Peyer's patch (tissue), 4 donors: ENCODE measurements around the gene COLEC12. TPM values are rescaled to one million over a fixed set of nuclear protein-coding genes. Genes with fewer than 3 reads are reported as not detected.

Experiments used
- DNase-seq, 3 donors: peaks; one replicate each; pipeline ENCODE4 v3.0.0-alpha.2; 2017 to 2019
- H3K27ac ChIP-seq, 4 donors: fragments of 200-600 bp; sonication (generic); one replicate each; pipeline ENCODE4 v1.5.1; 2016 to 2019
- H3K27me3 ChIP-seq, 2 donors: fragments of 200-600 bp; sonication (generic); one replicate each; pipeline ENCODE4 v1.5.1; 2019
- H3K36me3 ChIP-seq, 3 donors: fragments of 200-600 bp; sonication (generic); one replicate each; pipeline ENCODE4 v1.5.1; 2016 to 2019
- H3K4me1 ChIP-seq, 4 donors: fragments of 200-600 bp; sonication (generic); one replicate each; pipeline ENCODE4 v1.5.1; 2016 to 2019
- H3K4me3 ChIP-seq, 4 donors: fragments of 200-600 bp; sonication (generic); 1 replicate in 3 of 4; 2 replicates in 1 of 4; pipeline ENCODE4 v1.5.1; 2016 to 2019; ENCODE audit warnings: mild to moderate bottlenecking in 1 of 4
- H3K9me3 ChIP-seq, 4 donors: fragments of 200-600 bp; sonication (generic); one replicate each; pipeline ENCODE4 v1.5.1; 2016 to 2019; ENCODE audit warnings: mild to moderate bottlenecking in 1 of 4
- CTCF ChIP-seq, 6 experiments: fragments of 450-650 bp in 4 of 6; fragments of 200-600 bp in 2 of 6; sonication (generic) in 1 of 6; IDR thresholded peaks; one replicate each; pipeline ENCODE4 v1.5.1; 2017 to 2019; ENCODE audit warnings: antibody characterized with exemption in 6 of 6, mild to moderate bottlenecking in 3 of 6, moderate library complexity in 1 of 6
- POLR2A ChIP-seq, 2 donors: fragments of 450-650 bp; IDR thresholded peaks; one replicate each; pipeline ENCODE4 v1.5.1; 2017; ENCODE audit warnings: antibody characterized with exemption in 2 of 2, mild to moderate bottlenecking in 2 of 2, moderate library complexity in 2 of 2
- total RNA-seq, 4 donors: library from RNA; depleted of rRNA; stranded (reverse); fragments of >200 nt; gene quantifications; one replicate each; pipeline ENCODE4 v1.1.0, GENCODE V29; 2016

The COLEC12 gene
- total RNA-seq, 4 donors from 2014 or later: 0.88 to 7.6 (median 3.8) TPM

- no peaks in the 10 kb centered on the region for H3K36me3 ChIP-seq
- no peak for DNase-seq
- H3K27me3 ChIP-seq: no peaks in the 10 kb centered on the region
- TF ChIP-seq POLR2A (IDR thresholded peaks at IDR 0.05) (no peak), CTCF (IDR thresholded peaks at IDR 0.05) (no peak)
- H3K9me3 ChIP-seq: no peaks in the 10 kb centered on the region
- no peak overlapping the region for H3K27ac ChIP-seq
- H3K4me1 ChIP-seq: peaks cover 0 to 15% (median 0%) of the 10 kb centered on the region in 4 donors
- H3K4me3 ChIP-seq: no peak overlapping the region
Observed at GRCh38 chr18:326846-327245, 173.7 kb downstream of the COLEC12 start.

GRCh38 chr18:323253-323622, 177.3 kb downstream of the COLEC12 start:
- no peaks in the 10 kb centered on the region for H3K36me3 ChIP-seq
- H3K9me3 ChIP-seq: no peaks in the 10 kb centered on the region
- H3K27me3 ChIP-seq: no peaks in the 10 kb centered on the region
- H3K27ac ChIP-seq: peak overlapping the region in 1 of 4 donors; percentile 45
- no peak for DNase-seq
- peaks cover 0 to 20% (median 0%) of the 10 kb centered on the region in 4 donors for H3K4me1 ChIP-seq
- TF ChIP-seq CTCF (IDR thresholded peaks at IDR 0.05): no peak
- TF ChIP-seq POLR2A (IDR thresholded peaks at IDR 0.05): no peak
- no peak overlapping the region for H3K4me3 ChIP-seq

- H3K4me3 ChIP-seq: no peak overlapping the region
- no peak for DNase-seq
- TF ChIP-seq CTCF (IDR thresholded peaks at IDR 0.05) (no peak), POLR2A (IDR thresholded peaks at IDR 0.05) (no peak)
- H3K9me3 ChIP-seq: no peaks in the 10 kb centered on the region
- H3K36me3 ChIP-seq: no peaks in the 10 kb centered on the region
- H3K4me1 ChIP-seq: peaks cover 0 to 20% (median 0%) of the 10 kb centered on the region in 4 donors
- peak overlapping the region in 2 of 4 donors; percentile 9 to 31 for H3K27ac ChIP-seq
- H3K27me3 ChIP-seq: no peaks in the 10 kb centered on the region
Observed at GRCh38 chr18:321865-322467, 178.5 kb downstream of the COLEC12 start.

- TF ChIP-seq POLR2A (IDR thresholded peaks at IDR 0.05) (no peak), CTCF (IDR thresholded peaks at IDR 0.05) (no peak)
- Histone ChIP-seq H3K27me3 (no peaks in the 10 kb centered on the region), H3K27ac (no peak overlapping the region), H3K4me1 (peaks cover 0 to 20% (median 0%) of the 10 kb centered on the region in 4 donors), H3K4me3 (no peak overlapping the region), H3K9me3 (no peaks in the 10 kb centered on the region), H3K36me3 (no peaks in the 10 kb centered on the region)
- no peak for DNase-seq
Observed at GRCh38 chr18:320155-320554, 180.3 kb downstream of the COLEC12 start.

- H3K4me1 ChIP-seq: peaks cover 0 to 20% (median 0%) of the 10 kb centered on the region in 4 donors
- no peak for DNase-seq
- H3K4me3 ChIP-seq: no peak overlapping the region
- H3K9me3 ChIP-seq: no peaks in the 10 kb centered on the region
- H3K36me3 ChIP-seq: no peaks in the 10 kb centered on the region
- no peak overlapping the region for H3K27ac ChIP-seq
- no peaks in the 10 kb centered on the region for H3K27me3 ChIP-seq
- TF ChIP-seq CTCF (IDR thresholded peaks at IDR 0.05): no peak
- TF ChIP-seq POLR2A (IDR thresholded peaks at IDR 0.05): no peak
Observed at GRCh38 chr18:319720-320119, 180.8 kb downstream of the COLEC12 start.
